ENCODE measurements around the gene AP3D1. TPM values are rescaled to one million over a fixed set of nuclear protein-coding genes. Genes with fewer than 3 reads are reported as not detected.

Gene AP3D1
- total and polyA plus RNA-seq, 8 donors = 68.8 to 128 (median 81.9) TPM

DNA sequence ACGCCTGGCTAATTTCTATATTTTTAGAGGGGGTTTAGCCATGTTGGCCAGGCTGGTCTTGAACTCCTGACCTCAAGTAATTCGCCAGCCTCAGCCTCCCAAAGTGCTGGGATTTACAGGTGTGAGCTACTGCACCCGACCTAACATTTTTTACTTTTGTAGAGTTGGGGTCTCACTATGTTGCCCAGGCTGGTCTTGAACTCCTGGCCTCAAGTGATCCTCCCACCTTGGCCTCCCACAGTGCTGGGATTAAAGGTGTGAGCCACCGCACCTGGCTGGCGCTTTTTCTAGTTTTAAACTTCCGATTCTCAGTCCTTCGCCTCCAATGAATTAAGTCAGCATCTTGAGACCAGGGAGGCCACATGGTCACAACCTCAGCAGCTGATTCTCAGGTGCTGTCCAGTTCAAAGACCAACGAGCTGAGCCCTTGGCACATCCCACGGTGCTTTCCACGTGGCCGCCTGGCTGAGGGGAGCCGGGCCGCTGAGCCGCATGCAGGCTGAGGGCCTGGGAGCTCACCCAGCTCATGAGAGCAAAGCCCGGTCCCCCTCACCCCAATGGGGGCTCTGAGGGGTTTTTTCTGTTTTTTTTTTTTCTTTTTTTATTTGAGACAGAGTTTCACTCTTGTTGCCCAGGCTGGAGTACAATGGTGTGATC, 9.1 kb downstream of the AP3D1 start:
- Histone ChIP-seq H3K27ac (no peak overlapping the region), H3K27me3 (no peaks in the 10 kb centered on the region), H3K9me3 (no peaks in the 10 kb centered on the region), H3K36me3 (peaks cover 0 to 60% of the 10 kb centered on the region in 2 donors), H3K4me3 (no peak overlapping the region), H3K4me1 (peaks cover 0 to 15% of the 10 kb centered on the region in 2 donors)
- intact Hi-C loops (cut with DNase I) = no loop called here
- TF ChIP-seq, protein P1, sequence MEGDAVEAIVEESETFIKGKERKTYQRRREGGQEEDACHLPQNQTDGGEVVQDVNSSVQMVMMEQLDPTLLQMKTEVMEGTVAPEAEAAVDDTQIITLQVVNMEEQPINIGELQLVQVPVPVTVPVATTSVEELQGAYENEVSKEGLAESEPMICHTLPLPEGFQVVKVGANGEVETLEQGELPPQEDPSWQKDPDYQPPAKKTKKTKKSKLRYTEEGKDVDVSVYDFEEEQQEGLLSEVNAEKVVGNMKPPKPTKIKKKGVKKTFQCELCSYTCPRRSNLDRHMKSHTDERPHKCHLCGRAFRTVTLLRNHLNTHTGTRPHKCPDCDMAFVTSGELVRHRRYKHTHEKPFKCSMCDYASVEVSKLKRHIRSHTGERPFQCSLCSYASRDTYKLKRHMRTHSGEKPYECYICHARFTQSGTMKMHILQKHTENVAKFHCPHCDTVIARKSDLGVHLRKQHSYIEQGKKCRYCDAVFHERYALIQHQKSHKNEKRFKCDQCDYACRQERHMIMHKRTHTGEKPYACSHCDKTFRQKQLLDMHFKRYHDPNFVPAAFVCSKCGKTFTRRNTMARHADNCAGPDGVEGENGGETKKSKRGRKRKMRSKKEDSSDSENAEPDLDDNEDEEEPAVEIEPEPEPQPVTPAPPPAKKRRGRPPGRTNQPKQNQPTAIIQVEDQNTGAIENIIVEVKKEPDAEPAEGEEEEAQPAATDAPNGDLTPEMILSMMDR (IDR thresholded peaks at IDR 0.05) = no peak
- ATAC-seq (no peak), DNase-seq (no peak)

DNA sequence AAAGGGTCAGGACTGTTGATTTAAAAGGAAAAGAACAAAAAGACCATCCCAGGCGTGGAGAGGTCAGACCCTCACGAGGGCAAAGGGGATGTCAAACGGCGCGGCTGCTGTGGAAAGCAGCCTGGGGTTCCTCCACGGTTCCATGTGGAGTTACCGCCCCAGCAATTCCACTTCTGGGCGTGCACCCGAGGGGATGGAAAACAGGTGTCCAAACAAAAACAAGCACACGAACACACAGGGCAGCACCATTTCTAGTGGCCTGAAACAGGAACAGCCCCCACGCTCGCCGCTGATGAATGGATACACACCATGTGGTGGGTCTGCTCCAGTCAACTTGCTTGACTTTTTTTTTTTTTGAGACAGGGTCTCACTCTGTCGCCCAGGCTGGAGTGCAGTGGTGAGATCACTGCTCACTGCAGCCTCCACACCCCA, 11.2 kb downstream of the AP3D1 start:
- H3K27ac ChIP-seq = no peak overlapping the region

DNA sequence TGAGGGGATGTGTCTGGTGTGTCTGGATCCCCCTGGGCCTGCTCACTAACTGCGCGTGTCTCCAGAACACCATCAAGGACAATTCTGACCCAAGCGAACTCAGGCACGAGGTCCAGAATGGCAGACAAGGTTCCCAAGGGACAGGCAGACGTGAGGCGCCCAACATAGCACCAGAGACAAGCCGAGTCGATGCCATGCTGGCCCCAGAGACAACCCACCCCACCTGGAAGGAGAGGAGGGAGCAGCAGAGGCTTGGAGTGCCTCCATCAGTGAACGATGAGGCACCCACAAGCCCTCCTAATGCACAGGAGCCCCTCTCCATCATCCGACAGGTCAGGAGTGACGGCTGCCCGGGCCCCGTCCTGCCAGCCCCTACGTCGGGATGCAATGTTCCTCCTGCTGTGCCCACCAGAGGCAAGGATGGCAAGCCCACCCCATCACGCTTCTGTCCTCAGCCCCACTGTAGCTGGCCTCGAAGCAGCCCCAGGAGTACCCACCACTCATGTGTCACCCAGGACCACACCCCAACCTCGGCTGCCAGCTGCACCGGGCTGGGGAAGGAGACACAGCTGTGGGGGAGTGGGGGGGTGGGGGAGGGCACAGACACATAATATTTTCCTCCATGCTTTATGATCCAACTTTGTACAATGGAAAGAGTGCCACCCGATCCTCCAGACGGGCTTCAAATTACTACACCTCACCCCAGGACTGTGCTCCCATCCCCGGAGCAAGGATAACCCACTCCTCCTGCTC, 11.8 kb downstream of the AP3D1 start:
- peaks cover 0 to 68% of the 10 kb centered on the region in 2 donors for H3K36me3 ChIP-seq
- no peaks in the 10 kb centered on the region for H3K4me1 ChIP-seq
- DNase-seq = no peak
- H3K27me3 ChIP-seq = no peaks in the 10 kb centered on the region
- no peak for ATAC-seq
- TF ChIP-seq, protein P1 (IDR thresholded peaks at IDR 0.05) = no peak
- no peaks in the 10 kb centered on the region for H3K9me3 ChIP-seq
- H3K27ac ChIP-seq = no peak overlapping the region
- H3K4me3 ChIP-seq = no peak overlapping the region
- intact Hi-C loops (cut with DNase I) = no loop called here

More for the DNA sequence above, 11.2 kb downstream of the AP3D1 start:
- no peak overlapping the region for H3K4me3 ChIP-seq
- ATAC-seq = no peak
- H3K9me3 ChIP-seq = no peaks in the 10 kb centered on the region
- no peaks in the 10 kb centered on the region for H3K27me3 ChIP-seq
- H3K36me3 ChIP-seq = peaks cover 0 to 64% of the 10 kb centered on the region in 2 donors
- H3K4me1 ChIP-seq = no peaks in the 10 kb centered on the region
- intact Hi-C loops (cut with DNase I) = no loop called here
- DNase-seq = no peak
- TF ChIP-seq, protein P1 (IDR thresholded peaks at IDR 0.05) = no peak

DNA sequence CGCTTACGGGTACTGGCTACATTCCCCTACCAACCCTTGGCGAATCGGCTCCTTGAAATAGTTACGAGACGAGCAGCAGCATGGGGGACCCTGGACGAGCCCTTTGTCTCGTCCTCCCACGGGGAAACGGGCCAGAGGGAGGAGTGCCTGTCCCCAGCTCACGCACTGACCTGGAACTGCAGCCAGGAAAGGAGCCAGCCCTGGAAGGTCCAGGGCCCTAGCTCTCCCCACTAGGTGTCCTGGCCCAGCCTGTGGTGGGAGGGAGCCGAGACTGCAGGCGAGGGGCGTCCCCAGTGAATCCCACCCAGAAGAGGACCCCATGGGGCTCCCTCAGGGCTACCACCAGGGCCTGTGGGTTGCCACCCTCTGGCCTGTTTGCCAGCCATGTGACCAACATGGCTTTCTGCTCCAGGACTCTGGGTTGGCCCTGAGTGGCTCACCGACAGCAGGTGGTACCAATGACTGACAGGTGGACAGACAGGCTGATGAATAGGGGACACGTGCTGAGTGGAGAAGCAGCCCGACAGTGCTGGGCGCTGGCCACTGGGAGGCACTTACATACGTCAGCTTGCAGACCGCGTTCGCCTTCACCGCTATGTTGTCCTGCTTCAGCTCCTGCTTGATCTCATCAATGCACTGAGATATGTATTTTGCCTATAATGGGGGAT, 13.2 kb downstream of the AP3D1 start:
- H3K4me3 ChIP-seq = no peak overlapping the region
- no peaks in the 10 kb centered on the region for H3K4me1 ChIP-seq
- intact Hi-C loops (cut with DNase I) = no loop called here
- H3K27ac ChIP-seq = no peak overlapping the region
- TF ChIP-seq, protein P1 (IDR thresholded peaks at IDR 0.05) = no peak
- no peaks in the 10 kb centered on the region for H3K27me3 ChIP-seq
- peaks cover 0 to 77% of the 10 kb centered on the region in 2 donors for H3K36me3 ChIP-seq
- no peak for DNase-seq
- ATAC-seq = no peak
- no peaks in the 10 kb centered on the region for H3K9me3 ChIP-seq

DNA sequence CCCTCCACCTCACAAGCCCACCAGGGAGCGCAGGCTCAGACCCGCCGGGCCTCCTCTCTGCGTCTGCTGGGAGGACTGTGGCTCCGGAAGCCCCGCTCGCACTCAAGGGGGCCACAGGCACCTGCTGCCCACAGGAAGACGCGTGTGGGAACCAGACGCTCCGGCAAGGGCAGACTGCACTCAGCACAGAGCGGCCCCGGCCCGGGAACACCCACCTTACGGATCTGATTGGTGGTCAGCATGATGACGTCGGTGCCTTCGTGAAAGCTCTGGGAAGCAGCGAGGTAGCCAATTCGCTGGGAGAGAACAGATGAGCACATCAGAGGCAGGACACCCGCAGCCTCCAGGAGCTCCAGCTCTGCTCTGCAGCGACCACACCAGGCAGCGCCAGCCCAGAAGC, 14.6 kb downstream of the AP3D1 start:
- no peak overlapping the region for H3K4me3 ChIP-seq
- ATAC-seq = no peak
- intact Hi-C loops (cut with DNase I) = no loop called here
- H3K27me3 ChIP-seq = no peaks in the 10 kb centered on the region
- DNase-seq = no peak
- TF ChIP-seq, protein P1 (IDR thresholded peaks at IDR 0.05) = no peak
- H3K27ac ChIP-seq = no peak overlapping the region
- peaks cover 0 to 91% of the 10 kb centered on the region in 2 donors for H3K36me3 ChIP-seq
- no peaks in the 10 kb centered on the region for H3K9me3 ChIP-seq
- H3K4me1 ChIP-seq = no peaks in the 10 kb centered on the region

Data from left lung (tissue), 10 donors.